Pancreas (tissue), 10 donors: ENCODE measurements around the gene CEP55. TPM values are rescaled to one million over a fixed set of nuclear protein-coding genes. Genes with fewer than 3 reads are reported as not detected.

Experiments
- ATAC-seq, 4 donors: fragments of 200-7000 bp; cut with Tn5 transposase; one replicate each; pipeline versions ENCODE4 v1.8.0 to v1.9.1; 2020; ENCODE audit warnings: mild to moderate bottlenecking in 4 of 4, moderate library complexity in 4 of 4
- DNase-seq, 6 donors: peaks; one replicate each; pipeline ENCODE4 v3.0.0-alpha.2; 2020
- FAIRE-seq: peaks from 2 replicates; lab custom pipeline; 2012; peaks lifted over from hg19 to GRCh38; lab: Jason Lieb, UNC
- H3K27ac ChIP-seq, 4 donors: fragments of 200-600 bp; sonication (generic); 1 replicate in 3 of 4; 2 replicates in 1 of 4; pipeline versions ENCODE4 v1.5.0 to v1.8.0; 2020
- H3K27me3 ChIP-seq, 4 donors: fragments of 200-600 bp; one replicate each; pipeline ENCODE4 v1.8.0; 2021
- H3K36me3 ChIP-seq, 3 donors: fragments of 200-600 bp; sonication (generic) in 1 of 3; one replicate each; pipeline versions ENCODE4 v1.5.0 to v1.8.0; 2020 to 2021
- H3K4me1 ChIP-seq, 3 donors: fragments of 200-600 bp; one replicate each; pipeline ENCODE4 v1.8.0; 2021
- H3K4me3 ChIP-seq, 4 donors: fragments of 200-600 bp; sonication (generic) in 2 of 4; one replicate each; pipeline versions ENCODE4 v1.5.0 to v1.8.0; 2020 to 2021
- H3K9me3 ChIP-seq, 4 donors: fragments of 200-600 bp; one replicate each; pipeline ENCODE4 v1.8.0; 2021
- WGBS, 2 donors: extraction: QIAGEN DNeasy Blood & Tissue Kit; methylation state at CpG; one replicate each; pipeline ENCODE4 v1.1.7; 2013; 5-methylcytosine and 5-hydroxymethylcytosine counted together
- intact Hi-C, 3 donors: fragments of 100-400 bp; cut with DNase I; formaldehyde crosslinking; loops; one replicate each; pipeline versions ENCODE4 v1.11.1 to v1.14.2; 2022
- polyA plus RNA-seq, 2 donors: library from polyadenylated mRNA; stranded (reverse); fragments of 200-250 nt; gene quantifications; one replicate each; pipeline ENCODE4 v1.2.3, GENCODE V29; 2013
- total RNA-seq, 6 donors: library from RNA; stranded (reverse); fragmentation: NEBNext Ultra II Directional in 4 of 6; extraction: Animal tissue kit (Norgen Biotek cat#: 25700) in 4 of 6; gene quantifications; one replicate each; pipeline versions ENCODE4 v1.2.1 to v1.2.4, GENCODE V29; 2021 to 2023
- TF ChIP-seq, protein P1 (sequence below), 4 donors: fragments of 200-600 bp; sonication (generic) in 3 of 4; IDR thresholded peaks; one replicate each; pipeline versions ENCODE4 v1.5.0 to v1.8.0; 2021; ENCODE audit warnings: antibody characterized with exemption in 4 of 4
- donor health status: healthy with polysubstance abuse.
- donor health status: DM: no; HTN: no; CAD: no; lungs with moderate emphysema.
- donor health status: DM: no; HTN: no; CAD: no.
- donor health status: control.
- donor health status: control.
- donor health status: Bipolar disorder and iron deficiency.
- donor health status: DM: yes; HTN: yes; CAD: no.
- donor health status: DM: no; HTN: no; CAD: no.
- donor health status: DM: no; HTN: no; CAD: no.
- donor health status: DM: yes; HTN: yes; CAD: no.

CEP55 gene
- total and polyA plus RNA-seq, 8 donors = 0.07 to 0.94 (median 0.25) TPM; not detected in 1

- Histone ChIP-seq H3K27me3 (no peaks in the 10 kb centered on the region), H3K9me3 (no peaks in the 10 kb centered on the region), H3K4me3 (no peak overlapping the region), H3K27ac (no peak overlapping the region), H3K4me1 (no peaks in the 10 kb centered on the region), H3K36me3 (no peaks in the 10 kb centered on the region)
- 46 to 49% methylated on average over 14 of the region's 14 CpGs for WGBS, 2 donors
- no peak for FAIRE-seq
- TF ChIP-seq, protein P1, sequence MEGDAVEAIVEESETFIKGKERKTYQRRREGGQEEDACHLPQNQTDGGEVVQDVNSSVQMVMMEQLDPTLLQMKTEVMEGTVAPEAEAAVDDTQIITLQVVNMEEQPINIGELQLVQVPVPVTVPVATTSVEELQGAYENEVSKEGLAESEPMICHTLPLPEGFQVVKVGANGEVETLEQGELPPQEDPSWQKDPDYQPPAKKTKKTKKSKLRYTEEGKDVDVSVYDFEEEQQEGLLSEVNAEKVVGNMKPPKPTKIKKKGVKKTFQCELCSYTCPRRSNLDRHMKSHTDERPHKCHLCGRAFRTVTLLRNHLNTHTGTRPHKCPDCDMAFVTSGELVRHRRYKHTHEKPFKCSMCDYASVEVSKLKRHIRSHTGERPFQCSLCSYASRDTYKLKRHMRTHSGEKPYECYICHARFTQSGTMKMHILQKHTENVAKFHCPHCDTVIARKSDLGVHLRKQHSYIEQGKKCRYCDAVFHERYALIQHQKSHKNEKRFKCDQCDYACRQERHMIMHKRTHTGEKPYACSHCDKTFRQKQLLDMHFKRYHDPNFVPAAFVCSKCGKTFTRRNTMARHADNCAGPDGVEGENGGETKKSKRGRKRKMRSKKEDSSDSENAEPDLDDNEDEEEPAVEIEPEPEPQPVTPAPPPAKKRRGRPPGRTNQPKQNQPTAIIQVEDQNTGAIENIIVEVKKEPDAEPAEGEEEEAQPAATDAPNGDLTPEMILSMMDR (IDR thresholded peaks at IDR 0.05) = peak; percentile 45 to 68 (median 58)
- intact Hi-C loops = no loop called here
- peak; percentile 54 to 88 (median 74) for DNase-seq
- peak; percentile 72 to 99 (median 94) for ATAC-seq
These were observed 58.5 kb downstream of the CEP55 start for GRCh38 chr10:93554760-93555432.

GRCh38 chr10:93559490-93559889 is 63.1 kb downstream of the CEP55 start:
- DNase-seq = no peak
- TF ChIP-seq, protein P1 (IDR thresholded peaks at IDR 0.05) = no peak
- WGBS, 2 donors = 86 to 93% methylated on average over 9 of the region's 9 CpGs
- Histone ChIP-seq H3K4me3 (no peak overlapping the region), H3K27me3 (no peaks in the 10 kb centered on the region), H3K9me3 (no peaks in the 10 kb centered on the region), H3K4me1 (no peaks in the 10 kb centered on the region), H3K27ac (no peak overlapping the region), H3K36me3 (no peaks in the 10 kb centered on the region)
- no peak for FAIRE-seq
- intact Hi-C loops = no loop called here
- no peak for ATAC-seq

- no peak overlapping the region for H3K4me3 ChIP-seq
- FAIRE-seq (no peak), ATAC-seq (no peak), DNase-seq (no peak)
- no peaks in the 10 kb centered on the region for H3K27me3 ChIP-seq
- no peak overlapping the region for H3K27ac ChIP-seq
- H3K4me1 ChIP-seq = no peaks in the 10 kb centered on the region
- WGBS, 2 donors = 82 to 90% methylated on average over 6 of the region's 6 CpGs
- intact Hi-C loops = no loop called here
- TF ChIP-seq, protein P1 (IDR thresholded peaks at IDR 0.05) = no peak
- no peaks in the 10 kb centered on the region for H3K36me3 ChIP-seq
- H3K9me3 ChIP-seq = no peaks in the 10 kb centered on the region
These were observed 64.1 kb downstream of the CEP55 start for GRCh38 chr10:93560541-93560940.

DNA sequence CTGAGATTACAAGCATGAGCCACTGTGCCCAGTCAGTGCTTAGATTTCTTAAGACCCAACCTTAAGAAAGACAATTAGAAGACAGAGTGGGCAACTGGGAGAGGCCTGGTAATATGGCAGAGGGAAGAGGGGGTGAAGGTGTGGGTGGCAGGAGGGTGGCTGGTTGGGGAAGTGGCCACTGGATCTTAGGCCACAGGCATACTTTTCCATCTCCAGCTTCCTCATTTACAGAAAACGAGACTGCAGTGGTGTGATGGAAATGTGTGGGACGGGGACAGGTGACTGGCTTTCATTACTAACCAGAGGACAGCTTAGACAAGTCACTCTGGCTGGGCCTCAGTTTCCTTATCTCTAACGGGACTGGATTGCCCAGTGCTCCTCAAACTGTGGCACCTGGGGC is 69.0 kb downstream of the CEP55 start:
- intact Hi-C loops = no loop called here
- ATAC-seq (peak in 1 of 4 donors; percentile 11), FAIRE-seq (no peak), DNase-seq (no peak)
- TF ChIP-seq, protein P1 (IDR thresholded peaks at IDR 0.05) = no peak
- WGBS, 2 donors = 49 to 54% methylated on average over 3 of the region's 3 CpGs
- peaks cover 0 to 12% (median 2%) of the 10 kb centered on the region in 4 donors for H3K27me3 ChIP-seq
- no peaks in the 10 kb centered on the region for H3K36me3 ChIP-seq
- H3K27ac ChIP-seq = no peak overlapping the region
- no peaks in the 10 kb centered on the region for H3K9me3 ChIP-seq
- H3K4me1 ChIP-seq = peaks cover 0 to 5% (median 0%) of the 10 kb centered on the region in 3 donors
- no peak overlapping the region for H3K4me3 ChIP-seq
